PC-3 (cell line): Measurements from ENCODE around the gene CNTN4.

Experiments used
- EZH2phosphoT487 ChIP-seq: fragments of 300-600 bp; sonication (generic); IDR thresholded peaks from 2 replicates; pipeline ENCODE4 v1.6.1; 2018; ENCODE audit warnings: mild to moderate bottlenecking, antibody characterized with exemption, low read length, borderline replicate concordance
- TF ChIP-seq, protein P1 (sequence below): fragments of 300-600 bp; sonication (generic); conservative IDR thresholded peaks from 2 replicates; pipeline ENCODE4 v1.5.1; 2017; ENCODE audit warnings: antibody characterized with exemption, low read depth, mild to moderate bottlenecking, low read length

DNA sequence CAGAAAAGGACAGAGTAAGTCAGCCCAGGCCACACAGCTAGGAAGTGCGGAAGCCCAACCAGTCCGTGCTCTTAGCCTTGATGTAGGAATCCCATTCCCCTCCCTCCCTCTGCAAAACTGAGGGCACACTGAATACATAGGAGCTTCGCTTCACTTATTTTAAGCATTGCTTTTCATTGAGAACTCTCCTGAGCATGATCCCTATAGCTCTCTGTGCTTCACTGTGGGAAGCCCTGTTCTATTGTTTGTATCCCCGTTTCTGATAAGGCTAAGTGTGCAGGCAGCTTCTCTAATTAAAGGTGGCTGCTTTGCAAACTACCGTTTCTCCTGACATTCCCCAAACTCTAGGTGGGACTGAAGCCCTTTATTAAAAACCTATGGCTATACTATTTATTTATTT, 981.6 kb downstream of the CNTN4 start:
- TF ChIP-seq, protein P1, sequence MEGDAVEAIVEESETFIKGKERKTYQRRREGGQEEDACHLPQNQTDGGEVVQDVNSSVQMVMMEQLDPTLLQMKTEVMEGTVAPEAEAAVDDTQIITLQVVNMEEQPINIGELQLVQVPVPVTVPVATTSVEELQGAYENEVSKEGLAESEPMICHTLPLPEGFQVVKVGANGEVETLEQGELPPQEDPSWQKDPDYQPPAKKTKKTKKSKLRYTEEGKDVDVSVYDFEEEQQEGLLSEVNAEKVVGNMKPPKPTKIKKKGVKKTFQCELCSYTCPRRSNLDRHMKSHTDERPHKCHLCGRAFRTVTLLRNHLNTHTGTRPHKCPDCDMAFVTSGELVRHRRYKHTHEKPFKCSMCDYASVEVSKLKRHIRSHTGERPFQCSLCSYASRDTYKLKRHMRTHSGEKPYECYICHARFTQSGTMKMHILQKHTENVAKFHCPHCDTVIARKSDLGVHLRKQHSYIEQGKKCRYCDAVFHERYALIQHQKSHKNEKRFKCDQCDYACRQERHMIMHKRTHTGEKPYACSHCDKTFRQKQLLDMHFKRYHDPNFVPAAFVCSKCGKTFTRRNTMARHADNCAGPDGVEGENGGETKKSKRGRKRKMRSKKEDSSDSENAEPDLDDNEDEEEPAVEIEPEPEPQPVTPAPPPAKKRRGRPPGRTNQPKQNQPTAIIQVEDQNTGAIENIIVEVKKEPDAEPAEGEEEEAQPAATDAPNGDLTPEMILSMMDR, result no peak
- TF ChIP-seq EZH2phosphoT487, result no peak
